ENCODE results near the gene FCSK. TPM values are rescaled to one million over a fixed set of nuclear protein-coding genes. Genes with fewer than 3 reads are reported as not detected.
A peak's percentile ranks its signal among the peaks of the same experiment; 100 is the strongest.

The FCSK gene
- total and polyA plus RNA-seq, 2 of the 13 experiments (the other 11 are each of a cell fraction or from before 2014, with no cell fraction given), result 9.1 to 19.2 TPM

- Histone ChIP-seq H3K4me1 (ENCODE audit: insufficient read depth, low read length) (peaks cover 15% of the 10 kb centered on the region), H2AFZ (ENCODE audit: low read length) (no peak overlapping the region), H4K20me1 (ENCODE audit: insufficient read depth, low read length) (peaks cover 10% of the 10 kb centered on the region; the same call in 1 of the 2 replicates), H3K4me3 (replicated peaks in 1 of 3; ENCODE audit: insufficient read depth in 1 of 3, low read depth in 2 of 3, low read length in 3 of 3) (no peak overlapping the region), H3K9ac (ENCODE audit: insufficient read depth, low read depth, low read length) (no peak overlapping the region), H3K36me3 (replicated peaks in 1 of 2; ENCODE audit: control insufficient read depth in 1 of 2, insufficient read depth in 2 of 2, low read length in 2 of 2) (peaks cover 10 to 23% of the 10 kb centered on the region in 2 experiments), H3K27ac (ENCODE audit: extremely low read length, insufficient read depth, low read length) (no peak overlapping the region), H3K9me3 (ENCODE audit: low read length) (no peaks in the 10 kb centered on the region), H3K79me2 (ENCODE audit: insufficient read depth, low read length) (peaks cover 35% of the 10 kb centered on the region), H3K4me2 (ENCODE audit: low read depth, low read length) (no peak overlapping the region), H3K27me3 (ENCODE audit: control insufficient read depth in 1 of 2, insufficient read depth in 2 of 2, low read length in 2 of 2) (peaks cover 0 to 5% of the 10 kb centered on the region in 2 experiments; a peak in 1 of 5 replicates)
- no peak for TF ChIP-seq ZNF674 (CRISPR knock-in tag; IDR thresholded peaks at IDR 0.05; ENCODE audit: low read depth)
- no peak for TF ChIP-seq ZNF607 (CRISPR knock-in tag; IDR thresholded peaks at IDR 0.05; ENCODE audit: borderline replicate concordance)
- 0 out of 2 replicates have a peak, but pooled peaks have one; percentile 24 for TF ChIP-seq RBFOX2 (IDR thresholded peaks at IDR 0.05; ENCODE audit: low read depth, low read length)
- no peak for TF ChIP-seq ZBTB20 (CRISPR knock-in tag; IDR thresholded peaks at IDR 0.05; ENCODE audit: borderline replicate concordance, low read depth)
- TF ChIP-seq CEBPB (IDR thresholded peaks at IDR 0.05; ENCODE audit: borderline replicate concordance, low read depth, low read length), result 0 out of 2 replicates have a peak, but pooled peaks have one; percentile 24
- TF ChIP-seq ZFYVE20 (CRISPR knock-in tag; IDR thresholded peaks at IDR 0.05; ENCODE audit: borderline replicate concordance, low read depth), result no peak
- WGBS (ENCODE audit: low lambda C conversion rate), result 97% methylated on average over 8 of the region's 8 CpGs
- DNase-seq (ENCODE audit: low spot score) (no peak), ATAC-seq (no peak), FAIRE-seq (no peak)
- POLR2A ChIA-PET, result no interaction called here
- CTCF ChIA-PET (ENCODE audit: low intra/inter-chr PET ratio, low total read pairs), result no interaction called here
- BruUV-seq (replicated peaks), result no TSS peak
- in situ Hi-C loops (cut with HindIII; ENCODE audit: extremely low pct_ligation_motif_present, low pct_unique_long_range_greater_than_20kb) (no loop called here), intact Hi-C loops (cut with micrococcal nuclease; ENCODE audit: unreplicated experiment) (no loop called here)
Measured at GRCh38 chr16:70520612-70521297, 66.4 kb downstream of the FCSK start.

Data from HepG2 (cell line).